ENCODE results near the gene TTLL4.

DNA sequence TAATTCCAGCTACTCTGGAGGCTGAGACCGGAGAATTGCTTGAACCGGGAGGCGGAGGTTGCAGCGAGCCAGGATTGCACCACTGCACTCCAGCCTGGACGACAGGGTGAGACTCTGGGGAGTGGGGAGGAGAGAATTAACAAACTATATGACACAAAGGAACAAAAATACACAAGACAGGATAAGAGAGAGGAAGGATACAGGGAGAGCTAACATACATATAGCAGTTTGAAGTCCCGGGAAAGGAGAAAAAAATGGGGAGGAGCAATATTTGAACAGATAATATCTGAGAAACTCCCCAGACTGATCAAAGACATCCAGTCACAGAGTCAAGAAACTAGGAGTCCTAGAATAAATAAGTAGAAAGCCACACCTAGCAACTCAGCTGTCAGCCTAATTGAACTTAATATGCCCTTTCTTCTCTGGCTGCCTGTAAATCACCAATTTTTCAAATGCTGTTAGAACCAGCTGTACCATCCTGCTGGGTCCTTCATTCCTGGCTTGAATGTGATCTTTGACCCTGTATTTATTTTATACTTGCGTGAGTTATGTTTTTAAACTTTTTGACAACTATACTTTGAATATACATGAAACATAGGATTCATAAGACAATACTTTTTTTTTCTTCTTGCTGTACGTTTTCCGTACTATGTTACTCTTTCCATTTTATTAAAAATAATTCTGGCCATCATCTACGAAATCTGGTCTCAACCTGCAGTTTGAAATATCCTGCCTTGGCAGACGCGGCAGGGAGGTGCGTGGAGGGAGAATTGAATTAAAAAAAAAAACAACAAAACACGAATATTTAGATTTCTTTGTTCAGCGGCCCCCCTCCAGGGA lies 70.4 kb downstream of the TTLL4 start:
- TF ChIP-seq, protein P1, sequence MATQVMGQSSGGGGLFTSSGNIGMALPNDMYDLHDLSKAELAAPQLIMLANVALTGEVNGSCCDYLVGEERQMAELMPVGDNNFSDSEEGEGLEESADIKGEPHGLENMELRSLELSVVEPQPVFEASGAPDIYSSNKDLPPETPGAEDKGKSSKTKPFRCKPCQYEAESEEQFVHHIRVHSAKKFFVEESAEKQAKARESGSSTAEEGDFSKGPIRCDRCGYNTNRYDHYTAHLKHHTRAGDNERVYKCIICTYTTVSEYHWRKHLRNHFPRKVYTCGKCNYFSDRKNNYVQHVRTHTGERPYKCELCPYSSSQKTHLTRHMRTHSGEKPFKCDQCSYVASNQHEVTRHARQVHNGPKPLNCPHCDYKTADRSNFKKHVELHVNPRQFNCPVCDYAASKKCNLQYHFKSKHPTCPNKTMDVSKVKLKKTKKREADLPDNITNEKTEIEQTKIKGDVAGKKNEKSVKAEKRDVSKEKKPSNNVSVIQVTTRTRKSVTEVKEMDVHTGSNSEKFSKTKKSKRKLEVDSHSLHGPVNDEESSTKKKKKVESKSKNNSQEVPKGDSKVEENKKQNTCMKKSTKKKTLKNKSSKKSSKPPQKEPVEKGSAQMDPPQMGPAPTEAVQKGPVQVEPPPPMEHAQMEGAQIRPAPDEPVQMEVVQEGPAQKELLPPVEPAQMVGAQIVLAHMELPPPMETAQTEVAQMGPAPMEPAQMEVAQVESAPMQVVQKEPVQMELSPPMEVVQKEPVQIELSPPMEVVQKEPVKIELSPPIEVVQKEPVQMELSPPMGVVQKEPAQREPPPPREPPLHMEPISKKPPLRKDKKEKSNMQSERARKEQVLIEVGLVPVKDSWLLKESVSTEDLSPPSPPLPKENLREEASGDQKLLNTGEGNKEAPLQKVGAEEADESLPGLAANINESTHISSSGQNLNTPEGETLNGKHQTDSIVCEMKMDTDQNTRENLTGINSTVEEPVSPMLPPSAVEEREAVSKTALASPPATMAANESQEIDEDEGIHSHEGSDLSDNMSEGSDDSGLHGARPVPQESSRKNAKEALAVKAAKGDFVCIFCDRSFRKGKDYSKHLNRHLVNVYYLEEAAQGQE (IDR thresholded peaks at IDR 0.05; ENCODE audit: unreplicated experiment), result no peak
- TF ChIP-seq, protein P2, sequence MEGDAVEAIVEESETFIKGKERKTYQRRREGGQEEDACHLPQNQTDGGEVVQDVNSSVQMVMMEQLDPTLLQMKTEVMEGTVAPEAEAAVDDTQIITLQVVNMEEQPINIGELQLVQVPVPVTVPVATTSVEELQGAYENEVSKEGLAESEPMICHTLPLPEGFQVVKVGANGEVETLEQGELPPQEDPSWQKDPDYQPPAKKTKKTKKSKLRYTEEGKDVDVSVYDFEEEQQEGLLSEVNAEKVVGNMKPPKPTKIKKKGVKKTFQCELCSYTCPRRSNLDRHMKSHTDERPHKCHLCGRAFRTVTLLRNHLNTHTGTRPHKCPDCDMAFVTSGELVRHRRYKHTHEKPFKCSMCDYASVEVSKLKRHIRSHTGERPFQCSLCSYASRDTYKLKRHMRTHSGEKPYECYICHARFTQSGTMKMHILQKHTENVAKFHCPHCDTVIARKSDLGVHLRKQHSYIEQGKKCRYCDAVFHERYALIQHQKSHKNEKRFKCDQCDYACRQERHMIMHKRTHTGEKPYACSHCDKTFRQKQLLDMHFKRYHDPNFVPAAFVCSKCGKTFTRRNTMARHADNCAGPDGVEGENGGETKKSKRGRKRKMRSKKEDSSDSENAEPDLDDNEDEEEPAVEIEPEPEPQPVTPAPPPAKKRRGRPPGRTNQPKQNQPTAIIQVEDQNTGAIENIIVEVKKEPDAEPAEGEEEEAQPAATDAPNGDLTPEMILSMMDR (conservative IDR thresholded peaks at IDR 0.05; ENCODE audit: low read depth in 2 of 2), result no peak
- TF ChIP-seq EZH2phosphoT487 (IDR thresholded peaks at IDR 0.05; ENCODE audit: unreplicated experiment), result no peak

Measured in GM23338 (cell line).